ENCODE measurements around the gene KHDRBS1.
A peak's percentile ranks its signal among the peaks of the same experiment; 100 is the strongest.
"Not testable (repeated sequence)": the region's sequence is repeated elsewhere in the genome, so short reads cannot be mapped to it uniquely, and the experiment has no call there.

Gene KHDRBS1, protein sequence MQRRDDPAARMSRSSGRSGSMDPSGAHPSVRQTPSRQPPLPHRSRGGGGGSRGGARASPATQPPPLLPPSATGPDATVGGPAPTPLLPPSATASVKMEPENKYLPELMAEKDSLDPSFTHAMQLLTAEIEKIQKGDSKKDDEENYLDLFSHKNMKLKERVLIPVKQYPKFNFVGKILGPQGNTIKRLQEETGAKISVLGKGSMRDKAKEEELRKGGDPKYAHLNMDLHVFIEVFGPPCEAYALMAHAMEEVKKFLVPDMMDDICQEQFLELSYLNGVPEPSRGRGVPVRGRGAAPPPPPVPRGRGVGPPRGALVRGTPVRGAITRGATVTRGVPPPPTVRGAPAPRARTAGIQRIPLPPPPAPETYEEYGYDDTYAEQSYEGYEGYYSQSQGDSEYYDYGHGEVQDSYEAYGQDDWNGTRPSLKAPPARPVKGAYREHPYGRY

DNA sequence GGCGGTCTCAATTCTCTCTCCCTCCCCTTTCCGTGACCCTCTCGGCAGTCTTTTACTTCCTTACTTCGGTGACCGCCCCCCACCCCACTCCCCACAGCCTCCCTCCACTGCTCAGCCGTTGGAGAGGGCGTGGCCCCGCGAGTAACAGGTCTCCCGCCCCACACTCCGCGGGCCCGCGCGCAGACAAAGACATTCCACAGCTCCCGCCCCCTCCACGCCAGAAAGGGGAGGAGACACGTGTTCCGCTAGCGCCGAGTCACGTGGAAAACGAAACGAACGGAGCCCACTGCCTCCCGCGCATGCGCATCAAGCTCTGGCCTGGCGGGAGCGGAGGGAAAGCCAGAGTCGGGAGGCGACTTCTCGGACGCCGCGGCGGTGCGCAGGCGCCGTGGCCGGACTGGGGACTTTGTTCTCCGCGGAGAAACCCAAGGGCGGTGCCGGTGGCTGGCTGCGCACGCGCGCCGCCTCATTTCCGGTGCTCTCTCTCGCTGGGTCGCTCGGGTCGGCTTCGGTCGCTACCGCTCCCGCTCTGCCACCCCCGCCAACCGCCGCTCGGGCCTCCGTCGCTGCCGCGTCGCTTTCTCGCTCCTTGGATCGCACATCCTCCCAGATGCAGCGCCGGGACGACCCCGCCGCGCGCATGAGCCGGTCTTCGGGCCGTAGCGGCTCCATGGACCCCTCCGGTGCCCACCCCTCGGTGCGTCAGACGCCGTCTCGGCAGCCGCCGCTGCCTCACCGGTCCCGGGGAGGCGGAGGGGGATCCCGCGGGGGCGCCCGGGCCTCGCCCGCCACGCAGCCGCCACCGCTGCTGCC is at the start of gene KHDRBS1:
KHDRBS1 (plus strand) TSS at position 483 of the 813 bp plus-strand sequence; CDS start at position 611, 128 bp downstream.
- peak; percentile 99 for DNase-seq

DNA sequence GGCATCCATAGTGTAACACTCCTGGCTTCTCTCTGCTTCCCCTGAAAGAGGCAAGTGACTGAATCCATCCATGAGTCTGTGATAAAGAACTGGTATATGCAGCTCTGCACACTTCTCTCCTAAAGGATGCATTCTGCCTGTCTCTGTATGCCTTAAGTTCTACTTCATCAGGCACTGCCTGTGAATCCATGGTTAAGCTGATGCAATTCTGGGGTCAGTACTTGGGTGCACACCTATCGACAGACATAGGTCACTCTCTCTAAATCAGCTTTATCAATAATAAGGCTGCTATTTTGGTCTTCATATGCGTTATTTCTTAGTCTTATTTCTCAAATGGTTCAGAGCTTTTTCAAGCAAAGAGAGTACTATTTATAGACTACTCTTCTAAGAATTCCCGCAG is 42.8 kb upstream of the KHDRBS1 start:
- DNase-seq: no peak

DNA sequence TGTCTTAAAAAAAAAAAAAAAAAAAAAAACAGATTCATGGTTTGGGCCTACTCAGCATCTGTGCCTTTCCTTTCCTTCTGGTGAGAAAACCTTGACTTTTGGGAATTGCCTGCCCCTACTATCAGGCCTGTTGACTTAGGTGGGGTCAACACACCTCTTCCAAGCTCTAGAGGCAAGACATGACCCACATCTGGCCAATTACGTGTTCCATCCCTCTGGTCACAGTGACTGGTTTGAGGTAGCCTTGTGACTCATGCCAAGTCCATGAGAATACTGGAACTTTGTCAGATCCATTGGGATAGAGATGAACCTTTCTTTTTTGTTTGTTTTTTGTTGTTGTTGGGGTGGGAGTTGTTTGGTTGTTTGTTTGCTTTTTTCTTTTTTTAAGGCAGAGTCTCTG is 37.3 kb upstream of the KHDRBS1 start:
- DNase-seq: no peak

DNA sequence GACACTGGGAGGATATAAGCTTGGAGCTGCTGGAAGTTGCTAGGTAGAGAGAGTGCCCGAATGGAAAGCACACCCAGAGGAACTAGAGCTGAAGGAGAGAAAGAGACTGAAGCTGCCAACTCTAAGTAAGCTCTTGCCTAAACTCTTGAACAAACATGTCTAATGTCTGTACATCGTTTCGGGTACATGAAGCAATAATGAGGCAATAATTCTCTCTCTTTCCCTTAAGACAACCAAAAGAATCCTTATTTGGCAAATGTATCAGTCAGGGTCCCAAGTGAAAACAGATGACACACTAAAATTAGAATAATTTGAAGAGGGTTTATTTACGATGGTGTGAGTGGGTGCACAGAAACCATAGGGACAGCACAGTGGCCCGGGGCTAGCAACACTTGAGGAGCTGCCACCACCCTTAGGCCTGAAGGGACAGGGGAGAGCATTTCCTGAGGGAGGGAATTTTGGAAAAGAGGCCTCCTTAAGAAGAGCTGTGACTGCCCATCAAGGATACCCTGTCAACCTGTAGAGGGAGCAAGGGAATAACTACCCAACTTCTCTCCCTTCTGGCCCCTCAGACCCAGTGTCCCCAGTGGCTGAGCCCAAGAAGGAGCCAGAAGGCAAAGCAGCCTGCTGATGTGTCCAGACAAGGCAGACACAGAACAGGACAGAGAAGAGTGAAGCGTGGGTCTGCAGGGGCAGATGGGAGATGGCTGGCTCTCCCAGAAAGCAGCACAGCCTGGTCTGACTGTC is 36.1 kb upstream of the KHDRBS1 start:
- no peak for DNase-seq

DNA sequence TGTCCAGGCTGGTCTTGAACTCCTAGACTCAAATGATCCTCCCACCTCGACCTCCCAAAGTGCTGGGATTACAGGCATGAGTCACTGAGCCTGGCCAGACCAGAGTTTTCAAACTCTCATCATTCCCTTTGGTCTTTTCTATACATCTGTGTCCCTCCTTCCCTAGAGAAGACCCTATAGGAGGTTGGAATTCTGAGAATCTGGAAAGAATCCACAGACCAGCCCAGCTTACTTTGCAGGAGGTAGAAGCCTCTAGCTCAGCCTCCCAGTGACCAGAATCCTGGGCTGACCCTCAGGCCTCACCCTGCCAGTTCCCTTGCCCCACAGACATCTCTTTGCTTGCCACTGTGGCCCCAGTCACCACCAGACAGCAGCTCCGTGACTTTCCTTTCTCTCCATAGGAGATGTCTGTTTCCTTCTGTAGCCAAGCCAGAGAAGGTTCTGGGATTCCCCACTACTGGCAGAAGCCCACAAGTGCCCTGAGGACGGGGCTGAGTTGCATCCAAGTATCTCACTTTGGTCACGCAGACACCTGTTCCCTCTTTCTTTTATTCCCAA is 34.7 kb upstream of the KHDRBS1 start:
- DNase-seq: no peak

DNA sequence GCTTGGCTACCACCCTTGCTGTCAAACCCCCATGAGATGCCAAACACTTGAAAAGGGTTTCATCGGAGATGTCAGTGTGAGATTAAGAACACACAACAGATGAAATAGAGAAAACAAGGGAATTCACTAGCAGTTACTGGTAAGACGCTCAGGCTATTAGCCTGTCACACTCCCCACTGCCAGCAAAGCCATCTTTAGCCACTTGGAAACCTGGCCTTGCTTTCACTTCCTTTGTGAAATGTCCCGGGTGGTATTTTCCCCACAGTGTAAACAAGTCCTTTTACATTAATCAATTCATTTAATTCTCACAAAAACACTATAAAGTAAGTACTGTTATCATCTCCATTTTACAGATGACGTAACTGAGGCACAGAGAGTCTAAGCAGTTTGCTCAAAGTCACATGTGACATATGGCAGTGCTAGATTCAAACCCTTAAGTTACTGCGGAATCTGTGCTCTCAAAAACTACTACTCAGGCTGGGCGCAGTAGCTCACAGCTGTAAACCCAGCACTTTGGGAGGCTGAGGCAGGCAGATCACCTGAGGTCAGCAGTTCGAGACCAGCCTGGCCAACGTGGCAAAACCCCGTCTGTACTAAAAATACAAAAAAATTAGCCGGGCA is 32.7 kb upstream of the KHDRBS1 start:
- DNase-seq: no peak

DNA sequence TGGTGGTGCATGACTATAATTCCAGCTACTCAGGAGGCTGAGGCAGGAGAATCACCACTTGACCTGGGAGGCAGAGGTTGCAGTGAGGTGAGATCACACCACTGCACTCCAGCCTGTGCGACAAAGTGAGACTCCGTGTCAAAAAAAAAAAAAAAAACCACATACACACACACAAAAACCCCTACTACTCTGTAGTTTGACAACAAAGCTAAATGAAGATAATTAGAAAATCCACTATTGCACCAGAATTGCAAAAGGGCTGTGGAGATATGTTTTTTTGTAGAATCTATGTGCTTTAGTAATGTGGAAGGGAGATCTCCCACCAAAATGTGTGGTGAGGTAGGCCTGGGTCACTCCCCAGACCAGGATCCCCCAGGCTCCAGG is 32.2 kb upstream of the KHDRBS1 start:
- no peak for DNase-seq

DNA sequence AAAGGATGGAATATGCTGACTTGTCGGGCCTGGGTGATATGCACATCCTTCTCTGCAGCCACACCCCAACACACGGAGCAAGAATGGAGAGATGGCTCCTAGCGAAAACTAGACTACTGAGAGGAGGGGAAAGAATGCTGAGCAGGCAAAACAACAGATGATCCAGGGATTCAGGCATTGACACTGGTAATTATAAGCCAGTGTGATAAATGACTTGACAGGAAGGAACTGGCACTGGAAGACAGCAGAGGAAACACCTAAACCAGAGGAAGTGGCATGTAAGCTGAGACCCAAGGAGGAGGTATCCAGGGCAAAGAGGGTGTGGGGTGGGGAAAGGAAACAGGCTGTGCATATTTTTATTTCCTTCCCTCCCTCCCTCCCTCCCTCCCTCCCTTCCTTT is 31.7 kb upstream of the KHDRBS1 start:
- no peak for DNase-seq

DNA sequence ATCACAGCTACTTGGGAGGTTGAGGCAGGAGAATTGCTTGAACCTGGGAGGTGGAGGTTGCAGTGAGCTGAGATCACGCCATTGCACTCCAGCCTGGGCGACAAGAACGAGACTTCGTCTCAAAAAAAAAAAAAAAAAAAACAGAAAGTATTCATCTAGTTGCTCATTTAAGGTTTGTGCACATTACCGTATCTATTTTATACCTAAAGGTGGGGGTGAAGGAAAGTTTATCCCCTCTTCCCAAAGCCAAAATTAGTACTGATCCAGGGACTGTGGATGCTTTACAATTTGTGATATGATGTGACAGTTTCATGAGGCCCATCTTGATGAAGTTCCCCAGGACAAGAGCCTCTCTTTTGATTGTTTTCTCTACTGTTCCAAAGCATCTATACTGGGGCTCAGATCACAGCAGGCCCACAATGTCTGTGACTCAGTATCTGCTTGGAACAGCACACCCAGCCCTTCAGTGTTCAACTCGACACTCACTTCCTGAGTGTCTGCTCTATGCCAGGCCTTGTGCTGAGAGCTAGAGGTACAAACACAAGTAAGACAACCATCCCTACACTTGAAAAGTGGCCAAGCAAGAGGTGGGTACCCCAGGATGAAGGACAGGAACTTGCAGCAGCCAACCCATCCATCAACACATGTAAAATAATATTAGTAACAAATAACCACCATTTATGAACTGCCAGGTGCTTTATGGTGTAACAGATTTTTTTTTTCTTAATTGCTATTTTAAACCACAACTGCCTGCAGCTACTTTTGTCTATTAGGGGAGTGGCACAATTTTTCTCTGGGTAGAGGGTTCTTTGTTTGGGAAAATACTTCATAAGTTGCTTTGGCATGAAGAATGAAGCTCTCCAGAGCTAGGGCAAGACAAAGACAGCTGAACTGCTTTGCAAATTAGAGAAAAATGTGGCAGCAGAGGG is 29.0 kb upstream of the KHDRBS1 start:
- DNase-seq: no peak

DNA sequence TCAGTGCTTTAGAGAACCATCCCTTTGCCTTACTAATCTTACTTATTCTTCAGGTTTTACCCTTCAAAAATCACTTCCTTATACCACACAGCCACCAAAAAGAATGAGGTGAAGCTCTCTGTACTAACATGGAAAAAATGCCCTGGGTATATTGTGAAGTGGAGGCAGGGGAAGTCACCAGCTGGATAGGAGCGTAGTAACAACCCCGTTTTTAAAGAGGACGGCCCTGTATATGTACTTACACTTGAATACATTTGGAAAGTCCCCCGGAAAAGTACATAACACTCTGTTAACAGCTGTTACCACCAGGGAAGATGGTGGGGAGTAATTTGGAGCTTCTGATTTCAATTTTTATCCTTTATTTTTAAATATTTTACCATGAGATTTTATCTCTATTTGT is 28.2 kb upstream of the KHDRBS1 start:
- DNase-seq: no peak

DNA sequence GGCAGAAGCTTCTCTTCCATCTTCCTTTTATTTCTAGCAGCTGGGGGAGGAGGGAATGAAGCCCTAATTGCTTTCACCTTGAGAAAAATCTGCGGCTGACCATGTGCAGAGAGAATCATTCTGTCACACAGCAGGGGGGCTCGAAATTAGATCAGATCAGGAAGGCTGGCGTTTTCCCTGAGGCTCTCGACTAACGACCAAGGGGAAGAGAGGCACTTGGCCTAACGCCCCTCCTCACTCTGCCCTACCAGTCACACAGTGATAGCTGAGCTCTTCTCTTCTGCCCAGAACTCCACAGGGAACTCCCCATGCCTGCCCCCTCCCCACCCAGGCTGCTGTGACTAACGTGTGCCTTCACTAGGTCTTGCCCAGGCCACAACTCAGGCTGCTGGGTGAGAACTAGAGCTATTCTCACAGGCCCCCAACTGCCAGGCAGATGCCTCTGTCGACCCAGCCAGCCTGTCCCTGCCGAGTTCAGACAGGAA is 26.5 kb upstream of the KHDRBS1 start:
- DNase-seq: no peak

DNA sequence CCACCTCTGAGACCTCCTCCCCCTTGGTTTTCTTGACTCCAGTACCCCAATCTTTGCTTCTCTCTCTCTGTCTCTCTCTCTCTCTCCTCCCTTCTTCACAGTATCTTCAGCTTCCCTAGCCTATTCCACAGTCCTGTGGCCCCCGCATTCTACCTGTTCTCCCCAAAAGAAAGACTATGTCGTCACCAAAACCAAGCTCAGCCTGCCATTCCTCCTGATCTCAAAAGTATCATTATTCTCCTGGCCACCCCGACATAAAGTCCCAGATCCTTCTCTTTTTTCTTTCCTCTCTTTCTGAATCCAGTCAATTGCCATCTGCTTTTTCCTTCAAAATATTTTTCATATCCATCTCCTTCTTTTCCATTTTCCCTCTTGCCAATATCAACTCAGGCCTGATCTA is 23.7 kb upstream of the KHDRBS1 start:
- DNase-seq: no peak

DNA sequence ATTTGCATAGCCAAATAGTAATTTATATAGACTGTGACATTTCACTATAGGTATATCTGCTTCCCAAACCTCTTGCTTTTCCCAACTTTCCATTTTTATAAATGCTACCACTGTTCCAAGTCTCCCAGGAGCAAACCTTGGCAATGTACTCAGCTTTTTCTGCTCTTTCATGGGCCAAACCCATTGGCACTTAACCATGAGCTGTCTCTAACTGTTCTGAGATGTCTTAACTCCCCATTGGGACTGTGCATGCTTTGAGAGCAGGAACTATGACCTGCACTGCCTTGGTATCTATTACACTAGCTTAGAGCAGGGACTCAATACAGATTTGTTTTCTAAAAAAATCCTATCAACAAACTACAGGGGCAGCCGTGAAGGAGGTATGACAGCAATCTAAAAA is 22.5 kb upstream of the KHDRBS1 start:
- DNase-seq: peak; percentile 85

DNA sequence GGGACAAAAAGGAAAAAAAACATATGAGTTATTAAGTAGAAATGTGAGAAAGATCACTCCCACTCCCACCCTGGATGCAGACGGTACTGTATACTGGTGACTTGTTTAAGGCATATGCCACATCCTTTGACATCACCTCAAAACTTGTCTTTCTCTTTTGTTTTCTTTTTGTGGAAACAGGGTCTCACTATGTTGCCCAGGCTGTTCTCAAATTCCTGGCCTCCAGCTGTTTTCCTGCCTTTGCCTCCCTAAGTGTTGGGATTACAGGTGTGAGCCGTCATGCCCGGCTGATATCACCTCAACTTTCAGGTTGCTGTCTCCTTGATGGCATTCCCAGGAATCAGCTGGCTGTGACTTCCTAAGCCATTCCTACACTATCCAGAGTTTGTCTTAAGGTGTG is 18.4 kb upstream of the KHDRBS1 start:
- DNase-seq: no peak

DNA sequence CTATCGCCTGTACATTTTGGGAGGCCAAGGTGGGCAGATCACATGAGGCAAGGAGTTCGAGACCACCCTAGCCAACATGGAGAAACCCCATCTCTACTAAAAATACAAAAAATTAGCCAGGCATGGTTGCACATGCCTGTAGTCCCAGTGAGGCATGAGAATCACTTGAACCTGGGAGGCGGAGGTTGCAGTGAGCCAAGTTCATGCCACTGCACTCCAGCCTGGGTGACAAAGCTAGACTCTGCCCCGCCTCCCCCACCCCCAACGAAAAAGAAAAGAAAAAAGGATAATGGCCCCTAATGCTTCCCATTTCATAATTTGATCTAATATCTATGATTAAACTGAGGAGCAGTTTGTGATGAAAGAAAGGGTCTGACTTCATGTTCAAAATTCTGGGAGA is 17.5 kb upstream of the KHDRBS1 start:
- not testable (repeated sequence) for DNase-seq

DNA sequence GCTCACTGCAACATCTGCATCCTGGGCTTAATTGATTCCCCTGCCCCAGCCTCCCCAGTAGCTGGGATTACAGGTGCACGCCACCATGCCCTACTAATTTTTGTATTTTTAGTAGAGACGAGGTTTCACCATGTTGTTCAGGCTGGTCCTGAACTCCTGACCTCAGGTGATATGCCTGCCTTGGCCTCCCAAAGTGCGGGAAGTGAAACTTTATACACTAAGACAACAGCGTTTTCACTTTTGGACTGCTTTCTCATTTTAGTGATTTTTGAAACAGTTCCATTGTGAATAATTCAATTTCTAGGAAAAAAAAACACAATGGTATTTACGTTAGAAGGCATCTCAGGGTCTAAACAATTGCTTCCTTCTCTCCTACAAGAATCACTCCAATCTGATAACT is 11.8 kb upstream of the KHDRBS1 start:
- DNase-seq: no peak

DNA sequence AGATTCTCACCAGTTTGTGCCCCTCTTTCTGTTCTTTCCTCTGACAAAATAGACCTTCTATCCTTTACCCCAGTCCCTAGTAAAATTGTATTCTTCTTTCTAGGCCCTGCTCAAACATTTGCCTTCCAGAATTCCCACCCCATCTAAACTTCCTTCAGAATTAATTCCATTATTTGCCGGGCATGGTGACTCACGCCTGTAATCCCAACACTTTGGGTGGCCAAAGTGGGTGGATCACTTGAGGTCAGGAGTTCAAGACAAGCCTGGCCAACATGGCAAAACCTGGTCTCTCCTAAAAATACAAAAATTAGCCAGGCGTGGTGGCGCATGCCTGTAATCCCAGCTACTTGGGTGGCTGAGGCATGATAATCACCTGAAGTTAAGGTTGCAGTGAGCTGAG is 11.4 kb upstream of the KHDRBS1 start:
- DNase-seq: not testable (repeated sequence)

DNA sequence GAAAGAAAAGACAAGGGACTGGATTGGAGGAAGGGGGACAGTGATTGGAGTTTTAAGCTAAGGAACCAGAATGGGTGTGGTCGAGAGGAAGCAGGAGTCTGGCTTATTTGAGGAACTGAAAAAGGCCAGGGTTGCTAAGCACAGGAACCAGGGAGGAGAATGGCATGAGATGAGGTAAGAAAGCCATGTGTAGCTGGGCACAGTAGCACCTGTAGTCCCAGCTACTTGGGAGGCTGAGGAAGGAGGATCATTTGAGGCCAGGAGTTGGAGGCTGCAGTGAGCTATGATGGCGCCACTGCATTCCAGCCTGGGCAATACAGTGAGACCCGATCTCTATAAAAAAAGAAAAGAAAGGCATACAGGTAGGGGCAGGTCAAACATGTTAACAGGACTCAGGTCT is 8.1 kb upstream of the KHDRBS1 start:
- no peak for DNase-seq

DNA sequence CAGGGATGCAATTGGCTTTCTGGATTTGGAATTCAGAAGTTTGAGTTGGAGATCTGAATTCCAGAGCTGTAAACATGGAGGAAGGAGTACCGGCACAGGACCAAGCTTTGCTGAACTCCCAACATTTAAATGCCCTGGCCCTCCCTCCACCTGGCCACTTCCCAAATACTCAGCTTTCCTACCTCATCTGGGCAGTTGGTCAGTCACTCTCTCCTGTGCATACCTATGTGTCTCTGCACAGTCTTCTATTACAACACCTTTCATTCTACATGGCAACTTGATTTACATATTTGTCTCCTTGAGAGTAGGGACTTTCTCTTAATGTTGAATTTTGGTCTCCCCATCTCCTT is 6.1 kb upstream of the KHDRBS1 start:
- no peak for DNase-seq

DNA sequence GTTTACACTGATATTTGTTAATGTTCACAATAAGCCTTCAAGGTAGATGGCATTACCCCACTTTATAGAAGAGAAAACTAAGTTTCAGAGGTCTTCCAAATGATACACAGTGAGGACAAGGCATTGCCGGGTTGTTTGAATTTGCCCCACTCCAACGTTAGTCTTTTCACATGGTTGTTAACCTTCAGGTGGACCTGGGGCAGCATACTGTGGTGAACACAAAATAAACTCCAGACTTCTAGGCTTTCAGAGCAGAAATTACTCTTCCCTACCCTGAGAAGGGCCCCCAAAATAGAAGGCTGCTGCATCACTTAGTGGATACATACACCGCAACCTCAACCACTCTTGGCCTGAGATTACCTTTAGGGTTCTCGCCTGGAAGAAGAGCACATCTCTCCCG is 3.4 kb upstream of the KHDRBS1 start:
- DNase-seq: no peak

DNA sequence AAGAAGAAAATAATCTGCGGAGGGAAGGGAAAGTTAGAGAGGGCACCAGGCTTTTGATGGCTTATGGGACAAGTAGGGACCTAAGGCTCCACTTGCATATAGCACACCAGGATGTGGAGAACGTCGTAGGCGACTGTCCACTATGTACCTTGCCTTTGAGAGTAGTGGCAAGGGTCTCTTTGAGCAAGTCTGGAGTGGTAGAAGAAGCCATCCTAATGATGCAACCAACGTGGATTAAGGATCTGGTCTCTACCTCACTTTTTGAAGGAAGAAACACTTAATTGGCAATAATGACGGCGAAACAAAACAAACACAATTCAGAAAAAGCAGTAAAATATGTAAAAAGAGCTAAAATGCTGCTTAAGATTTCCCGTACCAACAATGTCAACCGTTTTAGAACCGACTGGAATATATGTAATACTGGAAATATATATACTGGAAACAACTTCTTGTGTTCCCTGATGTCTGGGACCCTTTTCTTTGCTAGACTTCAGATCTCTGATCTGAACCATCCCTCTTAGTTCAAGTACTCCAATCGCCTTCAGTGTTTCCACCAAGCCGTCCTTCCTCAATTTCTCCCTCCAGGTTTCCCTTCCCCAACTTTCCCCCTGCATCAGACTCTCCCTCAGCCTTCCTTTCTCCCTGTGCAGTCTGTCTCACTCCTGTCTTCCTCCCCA is 821 bp upstream of the KHDRBS1 start:
- DNase-seq: no peak
